Urinary bladder (tissue), 4 donors: Measurements from ENCODE around the gene YIPF3. TPM values are rescaled to one million over a fixed set of nuclear protein-coding genes. Genes with fewer than 3 reads are reported as not detected.

Experiments used
- DNase-seq: peaks from one replicate; pipeline ENCODE4 v3.0.0-alpha.2; 2015; ENCODE audit errors: extremely low spot score
- H3K27ac ChIP-seq: one replicate; pipeline ENCODE4 v1.5.1; 2013; ENCODE audit warnings: low read depth, mild to moderate bottlenecking, moderate library complexity
- H3K36me3 ChIP-seq: one replicate; pipeline ENCODE4 v1.6.1; 2013; ENCODE audit warnings: mild to moderate bottlenecking, moderate library complexity; ENCODE audit not compliant: insufficient read depth
- H3K4me1 ChIP-seq: one replicate; pipeline ENCODE4 v1.6.1; 2013; ENCODE audit warnings: mild to moderate bottlenecking, moderate library complexity; ENCODE audit not compliant: insufficient read depth
- H3K4me3 ChIP-seq: one replicate; pipeline ENCODE4 v1.5.1; 2013; ENCODE audit warnings: low read depth, low read length
- WGBS: extraction: QIAGEN DNeasy Blood & Tissue Kit; methylation state at CpG from one replicate; pipeline ENCODE4 v1.1.7; 2013; 5-methylcytosine and 5-hydroxymethylcytosine counted together
- polyA plus RNA-seq: library from polyadenylated mRNA; stranded (reverse); fragments of 200-250 nt; gene quantifications from one replicate; pipeline ENCODE4 v1.2.3, GENCODE V29; 2013
- total RNA-seq: library from RNA; depleted of rRNA; stranded (reverse); fragments of >200 nt; gene quantifications from one replicate; pipeline ENCODE4 v1.2.3, GENCODE V29; 2014
- donor health status: healthy with polysubstance abuse.
- donor health status: healthy.

Gene YIPF3
- total and polyA plus RNA-seq, 2 donors, result 54.9 to 118 TPM

- Histone ChIP-seq H3K27ac (no peak overlapping the region), H3K4me1 (no peaks in the 10 kb centered on the region), H3K36me3 (peaks cover 10% of the 10 kb centered on the region), H3K4me3 (no peak overlapping the region)
- no peak for DNase-seq
- WGBS, result 80% methylated on average over 2 of the region's 2 CpGs
These were observed 5.1 kb upstream of the YIPF3 start for GRCh38 chr6:43521836-43522235.

GRCh38 chr6:43520097-43520496, 3.4 kb upstream of the YIPF3 start:
- peaks cover 9% of the 10 kb centered on the region for H3K36me3 ChIP-seq
- WGBS, result 93% methylated on average over 8 of the region's 8 CpGs
- H3K4me3 ChIP-seq, result no peak overlapping the region
- DNase-seq, result no peak
- no peak overlapping the region for H3K27ac ChIP-seq
- H3K4me1 ChIP-seq, result no peaks in the 10 kb centered on the region

DNA sequence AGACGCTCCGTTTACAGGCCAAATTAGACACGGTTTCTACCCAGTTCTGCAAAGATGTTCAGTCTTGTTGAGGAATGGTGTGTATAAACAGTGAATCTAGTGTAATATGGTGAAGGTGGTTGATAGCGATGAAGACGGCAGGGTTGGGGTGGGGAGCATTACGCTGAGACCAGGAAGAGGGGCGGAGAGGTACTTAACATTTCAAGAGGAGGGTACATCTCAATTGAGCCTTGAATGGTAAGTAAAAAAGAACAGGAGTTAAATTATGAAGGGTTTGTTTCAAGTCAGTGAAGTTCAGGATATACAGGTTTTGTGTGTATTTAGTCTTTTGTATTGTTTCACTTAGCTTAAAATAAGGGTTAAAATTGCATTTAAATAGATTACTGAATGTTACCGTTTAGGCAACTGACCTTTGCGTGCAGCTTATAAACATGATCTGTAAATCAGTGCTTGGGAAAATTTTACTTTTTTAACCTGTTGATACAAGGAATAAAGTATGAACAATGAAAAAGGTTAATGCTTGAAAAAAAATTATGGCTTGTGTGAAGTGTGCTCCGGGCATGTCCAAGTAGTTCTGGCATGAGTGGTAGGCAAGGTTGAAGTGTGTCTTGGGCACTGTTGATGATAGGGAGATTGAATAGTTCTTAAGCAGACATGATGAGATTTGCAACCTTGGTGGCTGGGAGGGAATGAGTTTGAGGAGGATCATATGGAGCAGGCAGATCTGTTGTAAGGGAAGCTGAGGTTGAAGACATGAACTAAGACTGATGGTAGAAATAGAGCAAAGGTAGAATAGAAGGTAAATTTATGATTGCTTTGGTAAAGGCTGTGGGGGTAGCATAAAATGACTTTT, 1.0 kb upstream of the YIPF3 start:
- WGBS, result 5% methylated on average over 10 of the region's 10 CpGs
- H3K4me1 ChIP-seq, result no peaks in the 10 kb centered on the region
- no peak overlapping the region for H3K27ac ChIP-seq
- no peak for DNase-seq
- peaks cover 6% of the 10 kb centered on the region for H3K36me3 ChIP-seq
- peak overlapping the region; percentile 82 for H3K4me3 ChIP-seq

GRCh38 chr6:43516367-43516696, 394 bp downstream of the YIPF3 start:
- Histone ChIP-seq H3K4me3 (peak overlapping the region; percentile 82), H3K27ac (peak overlapping the region; percentile 70), H3K36me3 (peaks cover 11% of the 10 kb centered on the region), H3K4me1 (no peaks in the 10 kb centered on the region)
- 0% methylated on average over 10 of the region's 10 CpGs for WGBS
- no peak for DNase-seq

GRCh38 chr6:43515808-43516207, 918 bp downstream of the YIPF3 start:
- no peak for DNase-seq
- Histone ChIP-seq H3K4me1 (no peaks in the 10 kb centered on the region), H3K27ac (no peak overlapping the region), H3K4me3 (peak overlapping the region; percentile 82), H3K36me3 (peaks cover 11% of the 10 kb centered on the region)
- 75% methylated on average over 9 of the region's 9 CpGs for WGBS

DNA sequence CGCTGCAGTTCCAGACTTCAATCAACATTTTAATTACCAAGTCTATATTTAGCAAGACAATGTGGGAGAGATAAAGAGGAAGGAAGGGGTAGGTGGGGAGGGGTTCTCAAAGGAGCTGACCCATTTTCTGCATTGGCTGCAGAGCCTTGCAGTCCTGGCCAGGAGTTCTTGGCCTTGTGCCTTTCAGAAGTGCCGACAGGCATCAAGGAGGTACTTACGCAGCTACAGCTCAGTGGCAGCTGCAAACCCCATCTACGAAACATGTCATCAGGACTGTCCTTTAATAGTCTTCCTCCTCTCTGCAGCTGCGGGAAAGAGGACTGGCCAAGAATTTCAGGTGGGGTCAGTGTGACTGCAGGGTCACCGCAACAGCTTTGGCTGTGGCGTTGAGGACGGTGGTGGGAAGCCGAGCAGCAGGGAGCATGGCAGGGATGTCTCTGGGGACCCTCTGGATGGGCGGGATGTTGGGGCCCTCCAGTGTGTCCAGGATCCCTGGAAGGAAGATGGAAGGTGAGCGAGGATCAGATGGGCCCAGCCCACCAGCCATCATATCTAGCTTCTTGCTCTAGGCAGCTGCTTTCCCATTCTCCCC, 4.8 kb downstream of the YIPF3 start:
- Histone ChIP-seq H3K27ac (no peak overlapping the region), H3K4me3 (no peak overlapping the region), H3K36me3 (peaks cover 8% of the 10 kb centered on the region), H3K4me1 (peaks cover 2% of the 10 kb centered on the region)
- WGBS, result 75% methylated on average over 11 of the region's 11 CpGs
- no peak for DNase-seq

DNA sequence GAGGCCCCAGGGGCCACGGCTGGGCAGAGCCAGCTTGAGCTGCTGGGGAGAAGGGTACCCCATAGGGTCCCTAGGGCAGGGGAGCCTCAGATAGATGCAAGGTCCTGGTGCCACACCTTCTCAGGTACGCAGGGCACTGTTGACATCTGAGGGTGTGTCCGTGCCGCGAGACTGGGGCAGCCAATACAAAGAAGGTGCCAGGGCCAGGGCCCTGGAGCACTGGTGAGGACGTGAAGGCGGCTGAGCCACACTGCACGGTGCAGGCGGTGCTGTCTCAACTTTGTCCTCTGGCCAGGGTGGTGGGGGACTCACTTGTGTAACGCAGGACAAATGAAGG, 5.9 kb downstream of the YIPF3 start:
- no peak overlapping the region for H3K27ac ChIP-seq
- H3K4me3 ChIP-seq, result peak overlapping the region; percentile 60
- WGBS, result 77% methylated on average over 10 of the region's 10 CpGs
- DNase-seq, result no peak
- H3K36me3 ChIP-seq, result peaks cover 8% of the 10 kb centered on the region
- H3K4me1 ChIP-seq, result peaks cover 2% of the 10 kb centered on the region

GRCh38 chr6:43509984-43510826, 6.5 kb downstream of the YIPF3 start, which contains the start of gene LRRC73:
Gene LRRC73, minus strand, starts transcription at chr6:43510346. Its CDS starts 561 bp downstream, at chr6:43509785.
- H3K4me3 ChIP-seq, result peak within 1 kb of the TSS; percentile 60
- DNase-seq, result no peak
- no peak within 1 kb of the TSS for H3K27ac ChIP-seq
- H3K4me1 ChIP-seq, result peaks cover 2% of the 10 kb centered on the region
- H3K36me3 ChIP-seq, result peaks cover 8% of the 10 kb centered on the region
- 4% methylated on average over 96 of the region's 96 CpGs for WGBS

- Histone ChIP-seq H3K4me3 (peak overlapping the region; percentile 60), H3K4me1 (peaks cover 2% of the 10 kb centered on the region), H3K36me3 (peaks cover 8% of the 10 kb centered on the region), H3K27ac (no peak overlapping the region)
- DNase-seq, result no peak
- 8% methylated on average over 69 of the region's 69 CpGs for WGBS
These were observed 7.4 kb downstream of the YIPF3 start for GRCh38 chr6:43509142-43509983.

GRCh38 chr6:43508481-43509141, 8.1 kb downstream of the YIPF3 start:
- WGBS, result 66% methylated on average over 8 of the region's 8 CpGs
- peaks cover 8% of the 10 kb centered on the region for H3K36me3 ChIP-seq
- no peak for DNase-seq

DNA sequence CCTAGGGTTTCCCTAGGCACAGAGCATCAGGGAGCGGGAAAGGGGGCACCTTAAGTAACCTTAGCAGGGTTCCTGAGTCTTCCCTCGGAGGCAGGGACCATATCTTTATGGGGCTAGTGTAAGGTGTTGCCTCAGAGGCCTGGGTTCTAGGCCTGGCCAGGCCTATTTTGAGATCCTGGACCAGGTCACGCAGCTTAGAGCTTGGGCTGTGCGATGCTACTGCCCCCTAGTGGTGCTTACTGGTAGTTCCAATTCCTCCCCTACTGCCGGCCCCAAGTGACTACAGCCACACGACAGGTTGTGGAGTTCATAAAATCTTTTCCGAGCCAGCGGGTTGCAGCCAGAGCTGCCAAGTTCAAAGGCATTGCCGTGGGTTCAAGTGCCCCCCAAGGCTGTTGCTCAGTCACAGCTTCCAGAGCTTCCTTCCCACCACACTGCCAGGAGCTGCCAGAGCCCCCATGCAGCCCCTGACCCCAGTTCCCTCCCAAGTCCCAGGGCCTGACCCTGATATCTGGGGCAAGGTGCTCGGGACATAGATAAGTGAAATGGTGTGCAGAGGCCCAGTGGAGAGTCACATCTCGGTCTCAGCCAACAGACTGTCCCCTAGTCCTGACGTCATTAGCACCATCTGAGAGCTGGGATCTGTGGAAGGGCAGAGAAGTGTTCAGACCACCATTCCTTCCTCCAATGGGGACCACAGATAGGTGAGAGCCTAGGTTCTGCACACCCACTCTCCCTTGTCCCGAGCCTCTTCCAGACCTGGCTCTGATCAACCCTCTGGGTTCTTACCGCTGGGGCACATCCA, 9.9 kb downstream of the YIPF3 start:
- Histone ChIP-seq H3K27ac (no peak overlapping the region), H3K4me1 (peaks cover 2% of the 10 kb centered on the region), H3K4me3 (no peak overlapping the region), H3K36me3 (peaks cover under 1% of the 10 kb centered on the region)
- DNase-seq, result peak; percentile 52
- WGBS, result 26% methylated on average over 14 of the region's 14 CpGs

More at GRCh38 chr6:43508481-43509141, 8.1 kb downstream of the YIPF3 start:
- peaks cover 2% of the 10 kb centered on the region for H3K4me1 ChIP-seq
- H3K27ac ChIP-seq, result no peak overlapping the region
- H3K4me3 ChIP-seq, result no peak overlapping the region

DNA sequence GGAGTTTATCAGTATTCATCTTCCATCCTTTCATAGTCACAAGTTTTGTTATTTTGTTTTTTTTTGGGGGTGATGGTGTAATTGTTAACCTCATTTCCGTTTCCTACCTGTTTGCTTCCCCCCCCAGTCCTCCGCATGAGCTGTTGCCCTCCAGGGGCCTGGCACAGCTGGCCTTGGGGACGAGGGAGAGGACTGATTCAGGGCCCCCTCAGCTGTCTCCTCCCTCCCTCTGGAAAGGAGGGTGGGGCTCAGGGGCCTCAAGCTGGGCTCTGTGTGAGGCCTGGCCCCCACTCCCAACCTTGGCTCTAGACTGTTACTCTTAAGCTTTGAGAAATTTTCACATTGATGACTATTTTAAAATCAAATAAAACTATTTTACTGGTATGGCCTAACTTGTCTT, 10.6 kb downstream of the YIPF3 start:
- Histone ChIP-seq H3K27ac (no peak overlapping the region), H3K4me1 (peaks cover 2% of the 10 kb centered on the region), H3K36me3 (peaks cover 3% of the 10 kb centered on the region), H3K4me3 (no peak overlapping the region)
- WGBS, result 79% methylated on average over 3 of the region's 3 CpGs
- no peak for DNase-seq
